Erythroblast (primary cell): ENCODE data around the gene GARRE1.

Experiments
- GATA1 ChIP-seq: IDR thresholded peaks from 2 replicates; pipeline ENCODE4 v1.6.1; 2011; ENCODE audit warnings: low read depth, mild to moderate bottlenecking, control low read depth, low read length, moderate library complexity
- POLR2A ChIP-seq: IDR thresholded peaks from 2 replicates; pipeline ENCODE4 v1.6.1; 2011; ENCODE audit warnings: mild to moderate bottlenecking, low read length

DNA sequence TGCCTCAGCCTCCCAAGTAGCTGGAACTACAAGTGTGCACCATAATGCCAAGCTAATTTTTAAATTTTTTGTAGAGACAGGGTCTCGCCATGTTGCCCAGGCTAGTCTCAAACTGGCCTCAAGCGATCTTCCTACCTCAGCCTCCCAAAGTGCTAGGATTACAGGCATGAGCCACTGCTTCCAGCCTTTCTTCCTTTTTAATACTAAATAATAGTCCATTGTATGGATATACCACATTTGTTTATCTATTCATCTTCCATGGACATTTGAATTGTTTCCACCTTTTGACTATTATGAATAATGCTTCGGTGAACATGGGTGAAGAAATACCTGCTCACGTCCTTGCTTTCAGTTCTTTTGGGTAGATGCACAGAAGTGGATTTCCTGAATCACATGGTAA lies 24.4 kb downstream of the GARRE1 start:
- TF ChIP-seq POLR2A (no peak), GATA1 (no peak)
